ENCODE data around the gene ANO2. TPM values are rescaled to one million over a fixed set of nuclear protein-coding genes. Genes with fewer than 3 reads are reported as not detected.

Gene ANO2
- polyA plus RNA-seq, 1 donor from 2014 or later: 1.8 TPM

DNA sequence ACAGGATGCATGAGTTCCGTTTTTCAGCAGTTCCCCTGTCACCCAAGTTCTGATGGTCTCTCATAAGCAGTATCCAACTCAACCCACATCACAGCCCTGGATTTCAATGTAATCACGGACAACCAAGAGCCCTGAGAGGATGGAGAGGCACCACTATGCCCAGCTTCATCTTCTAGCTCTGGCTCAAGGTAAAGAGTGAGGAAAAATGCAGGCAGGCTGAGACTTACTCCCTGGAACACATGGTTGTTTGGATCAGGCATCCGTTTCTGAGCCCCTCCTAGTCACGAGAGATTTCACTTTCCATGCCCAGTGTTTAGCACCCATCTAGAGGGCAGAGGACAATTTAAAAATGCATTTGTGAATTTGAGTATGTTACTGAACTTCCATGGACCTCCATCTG is 45.0 kb downstream of the ANO2 start:
- H3K27ac ChIP-seq (ENCODE audit: low read length): no peak overlapping the region
- no peaks in the 10 kb centered on the region for H3K9me2 ChIP-seq (ENCODE audit: insufficient read depth, low read length)
- H3K4me2 ChIP-seq (ENCODE audit: low read length): no peak overlapping the region
- TF ChIP-seq TAF1 (IDR thresholded peaks at IDR 0.05; ENCODE audit: low read depth) (no peak), RAD21 (conservative IDR thresholded peaks at IDR 0.05) (no peak), EZH2 (IDR thresholded peaks at IDR 0.05; ENCODE audit: borderline replicate concordance, insufficient read depth, low read length, poor library complexity, severe bottlenecking) (no peak), MXI1 (conservative IDR thresholded peaks at IDR 0.05; ENCODE audit: poor library complexity, severe bottlenecking) (no peak), EP300 (conservative IDR thresholded peaks at IDR 0.05; ENCODE audit: poor library complexity, severe bottlenecking) (no peak), POLR2AphosphoS5 (IDR thresholded peaks at IDR 0.05) (no peak), SMC3 (conservative IDR thresholded peaks at IDR 0.05; ENCODE audit: poor library complexity) (no peak)
- TF ChIP-seq, protein P1, sequence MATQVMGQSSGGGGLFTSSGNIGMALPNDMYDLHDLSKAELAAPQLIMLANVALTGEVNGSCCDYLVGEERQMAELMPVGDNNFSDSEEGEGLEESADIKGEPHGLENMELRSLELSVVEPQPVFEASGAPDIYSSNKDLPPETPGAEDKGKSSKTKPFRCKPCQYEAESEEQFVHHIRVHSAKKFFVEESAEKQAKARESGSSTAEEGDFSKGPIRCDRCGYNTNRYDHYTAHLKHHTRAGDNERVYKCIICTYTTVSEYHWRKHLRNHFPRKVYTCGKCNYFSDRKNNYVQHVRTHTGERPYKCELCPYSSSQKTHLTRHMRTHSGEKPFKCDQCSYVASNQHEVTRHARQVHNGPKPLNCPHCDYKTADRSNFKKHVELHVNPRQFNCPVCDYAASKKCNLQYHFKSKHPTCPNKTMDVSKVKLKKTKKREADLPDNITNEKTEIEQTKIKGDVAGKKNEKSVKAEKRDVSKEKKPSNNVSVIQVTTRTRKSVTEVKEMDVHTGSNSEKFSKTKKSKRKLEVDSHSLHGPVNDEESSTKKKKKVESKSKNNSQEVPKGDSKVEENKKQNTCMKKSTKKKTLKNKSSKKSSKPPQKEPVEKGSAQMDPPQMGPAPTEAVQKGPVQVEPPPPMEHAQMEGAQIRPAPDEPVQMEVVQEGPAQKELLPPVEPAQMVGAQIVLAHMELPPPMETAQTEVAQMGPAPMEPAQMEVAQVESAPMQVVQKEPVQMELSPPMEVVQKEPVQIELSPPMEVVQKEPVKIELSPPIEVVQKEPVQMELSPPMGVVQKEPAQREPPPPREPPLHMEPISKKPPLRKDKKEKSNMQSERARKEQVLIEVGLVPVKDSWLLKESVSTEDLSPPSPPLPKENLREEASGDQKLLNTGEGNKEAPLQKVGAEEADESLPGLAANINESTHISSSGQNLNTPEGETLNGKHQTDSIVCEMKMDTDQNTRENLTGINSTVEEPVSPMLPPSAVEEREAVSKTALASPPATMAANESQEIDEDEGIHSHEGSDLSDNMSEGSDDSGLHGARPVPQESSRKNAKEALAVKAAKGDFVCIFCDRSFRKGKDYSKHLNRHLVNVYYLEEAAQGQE (IDR thresholded peaks at IDR 0.05; ENCODE audit: borderline replicate concordance): no peak
- TF ChIP-seq, protein P2, sequence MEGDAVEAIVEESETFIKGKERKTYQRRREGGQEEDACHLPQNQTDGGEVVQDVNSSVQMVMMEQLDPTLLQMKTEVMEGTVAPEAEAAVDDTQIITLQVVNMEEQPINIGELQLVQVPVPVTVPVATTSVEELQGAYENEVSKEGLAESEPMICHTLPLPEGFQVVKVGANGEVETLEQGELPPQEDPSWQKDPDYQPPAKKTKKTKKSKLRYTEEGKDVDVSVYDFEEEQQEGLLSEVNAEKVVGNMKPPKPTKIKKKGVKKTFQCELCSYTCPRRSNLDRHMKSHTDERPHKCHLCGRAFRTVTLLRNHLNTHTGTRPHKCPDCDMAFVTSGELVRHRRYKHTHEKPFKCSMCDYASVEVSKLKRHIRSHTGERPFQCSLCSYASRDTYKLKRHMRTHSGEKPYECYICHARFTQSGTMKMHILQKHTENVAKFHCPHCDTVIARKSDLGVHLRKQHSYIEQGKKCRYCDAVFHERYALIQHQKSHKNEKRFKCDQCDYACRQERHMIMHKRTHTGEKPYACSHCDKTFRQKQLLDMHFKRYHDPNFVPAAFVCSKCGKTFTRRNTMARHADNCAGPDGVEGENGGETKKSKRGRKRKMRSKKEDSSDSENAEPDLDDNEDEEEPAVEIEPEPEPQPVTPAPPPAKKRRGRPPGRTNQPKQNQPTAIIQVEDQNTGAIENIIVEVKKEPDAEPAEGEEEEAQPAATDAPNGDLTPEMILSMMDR (IDR thresholded peaks at IDR 0.05; ENCODE audit: poor library complexity, severe bottlenecking): no peak
- H2AFZ ChIP-seq (ENCODE audit: low read depth, low read length): no peak overlapping the region
- H3K4me3 ChIP-seq (ENCODE audit: low read length): no peak overlapping the region
- no peaks in the 10 kb centered on the region for H3K79me2 ChIP-seq (replicated peaks; ENCODE audit: insufficient read depth, low read length)
- no peaks in the 10 kb centered on the region for H3F3A ChIP-seq (ENCODE audit: insufficient read depth, low read length, poor library complexity, severe bottlenecking)
- no peaks in the 10 kb centered on the region for H3K36me3 ChIP-seq (ENCODE audit: insufficient read depth, low read length)
- no peaks in the 10 kb centered on the region for H3K27me3 ChIP-seq (ENCODE audit: insufficient read depth, low read depth, low read length)
- H3K9me3 ChIP-seq (ENCODE audit: low read length): no peaks in the 10 kb centered on the region
- no peaks in the 10 kb centered on the region for H4K20me1 ChIP-seq (ENCODE audit: insufficient read depth)
- no peak overlapping the region for H3K9ac ChIP-seq (ENCODE audit: low read length)

DNA sequence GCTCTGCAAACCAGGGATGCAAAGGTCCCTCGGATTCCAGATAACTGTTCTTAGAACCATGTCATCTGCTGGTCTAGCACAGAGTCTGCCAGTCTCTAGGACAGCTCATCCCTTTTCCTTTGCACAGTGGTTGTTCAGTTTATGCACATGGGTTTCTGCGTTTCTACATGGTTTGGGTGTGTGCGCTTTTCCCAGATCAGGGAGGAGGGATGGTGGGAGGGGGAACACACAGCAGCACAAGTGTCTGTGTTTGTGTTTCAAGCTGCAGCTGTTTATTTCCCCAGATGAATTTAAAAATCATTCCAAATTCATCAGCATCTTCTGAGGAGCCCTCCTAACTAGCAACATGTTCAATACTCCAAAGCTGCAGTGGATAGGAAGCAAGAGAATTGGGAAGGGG is 45.4 kb downstream of the ANO2 start:
- no peaks in the 10 kb centered on the region for H4K20me1 ChIP-seq (ENCODE audit: insufficient read depth)
- H2AFZ ChIP-seq (ENCODE audit: low read depth, low read length): no peak overlapping the region
- no peak overlapping the region for H3K4me3 ChIP-seq (ENCODE audit: low read length)
- H3K27me3 ChIP-seq (ENCODE audit: insufficient read depth, low read depth, low read length): no peaks in the 10 kb centered on the region
- no peak overlapping the region for H3K27ac ChIP-seq (ENCODE audit: low read length)
- H3K9ac ChIP-seq (ENCODE audit: low read length): no peak overlapping the region
- H3K9me2 ChIP-seq (ENCODE audit: insufficient read depth, low read length): no peaks in the 10 kb centered on the region
- H3K4me2 ChIP-seq (ENCODE audit: low read length): no peak overlapping the region
- no peaks in the 10 kb centered on the region for H3K79me2 ChIP-seq (replicated peaks; ENCODE audit: insufficient read depth, low read length)
- H3F3A ChIP-seq (ENCODE audit: insufficient read depth, low read length, poor library complexity, severe bottlenecking): no peaks in the 10 kb centered on the region
- no peaks in the 10 kb centered on the region for H3K36me3 ChIP-seq (ENCODE audit: insufficient read depth, low read length)
- no peaks in the 10 kb centered on the region for H3K9me3 ChIP-seq (ENCODE audit: low read length)
- no peak for TF ChIP-seq EZH2 (IDR thresholded peaks at IDR 0.05; ENCODE audit: borderline replicate concordance, insufficient read depth, low read length, poor library complexity, severe bottlenecking)
- TF ChIP-seq, protein P2 (IDR thresholded peaks at IDR 0.05; ENCODE audit: poor library complexity, severe bottlenecking): no peak

Data from neural cell (in vitro differentiated cells).